ENCODE results near the gene ADAMTS6.

ADAMTS6 gene

GRCh38 chr5:65113771-65114170, 367.9 kb downstream of the ADAMTS6 start:
- no peaks in the 10 kb centered on the region for H3K27me3 ChIP-seq (replicated peaks)
- H3K4me3 ChIP-seq (ENCODE audit: low read depth, low read length): no peak overlapping the region
- in situ Hi-C loops (cut with HindIII; ENCODE audit: low pct_ligation_motif_present, low sequenced_read_pairs): no loop called here
- no peaks in the 10 kb centered on the region for H3K36me3 ChIP-seq (replicated peaks)
- DNase-seq: no peak
- TF ChIP-seq, protein P1, sequence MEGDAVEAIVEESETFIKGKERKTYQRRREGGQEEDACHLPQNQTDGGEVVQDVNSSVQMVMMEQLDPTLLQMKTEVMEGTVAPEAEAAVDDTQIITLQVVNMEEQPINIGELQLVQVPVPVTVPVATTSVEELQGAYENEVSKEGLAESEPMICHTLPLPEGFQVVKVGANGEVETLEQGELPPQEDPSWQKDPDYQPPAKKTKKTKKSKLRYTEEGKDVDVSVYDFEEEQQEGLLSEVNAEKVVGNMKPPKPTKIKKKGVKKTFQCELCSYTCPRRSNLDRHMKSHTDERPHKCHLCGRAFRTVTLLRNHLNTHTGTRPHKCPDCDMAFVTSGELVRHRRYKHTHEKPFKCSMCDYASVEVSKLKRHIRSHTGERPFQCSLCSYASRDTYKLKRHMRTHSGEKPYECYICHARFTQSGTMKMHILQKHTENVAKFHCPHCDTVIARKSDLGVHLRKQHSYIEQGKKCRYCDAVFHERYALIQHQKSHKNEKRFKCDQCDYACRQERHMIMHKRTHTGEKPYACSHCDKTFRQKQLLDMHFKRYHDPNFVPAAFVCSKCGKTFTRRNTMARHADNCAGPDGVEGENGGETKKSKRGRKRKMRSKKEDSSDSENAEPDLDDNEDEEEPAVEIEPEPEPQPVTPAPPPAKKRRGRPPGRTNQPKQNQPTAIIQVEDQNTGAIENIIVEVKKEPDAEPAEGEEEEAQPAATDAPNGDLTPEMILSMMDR (IDR thresholded peaks at IDR 0.05; ENCODE audit: low read depth, low read length, missing control alignments): no peak
- no peak overlapping the region for H3K27ac ChIP-seq

GRCh38 chr5:65111961-65112658, 369.6 kb downstream of the ADAMTS6 start:
- no peak overlapping the region for H3K4me3 ChIP-seq (ENCODE audit: low read depth, low read length)
- H3K27me3 ChIP-seq (replicated peaks): no peaks in the 10 kb centered on the region
- DNase-seq: no peak
- in situ Hi-C loops (cut with HindIII; ENCODE audit: low pct_ligation_motif_present, low sequenced_read_pairs): no loop called here
- TF ChIP-seq, protein P1 (IDR thresholded peaks at IDR 0.05; ENCODE audit: low read depth, low read length, missing control alignments): no peak
- no peaks in the 10 kb centered on the region for H3K36me3 ChIP-seq (replicated peaks)
- no peak overlapping the region for H3K27ac ChIP-seq

- in situ Hi-C loops (cut with HindIII; ENCODE audit: low pct_ligation_motif_present, low sequenced_read_pairs): no loop called here
- TF ChIP-seq, protein P1 (IDR thresholded peaks at IDR 0.05; ENCODE audit: low read depth, low read length, missing control alignments): no peak
- Histone ChIP-seq H3K27ac (no peak overlapping the region), H3K27me3 (replicated peaks) (no peaks in the 10 kb centered on the region), H3K36me3 (replicated peaks) (no peaks in the 10 kb centered on the region), H3K4me3 (ENCODE audit: low read depth, low read length) (no peak overlapping the region)
- DNase-seq: peak; percentile 5
Measured at GRCh38 chr5:65108786-65109743, 372.7 kb downstream of the ADAMTS6 start.

GRCh38 chr5:65105301-65105700, 376.4 kb downstream of the ADAMTS6 start:
- no peak for DNase-seq
- in situ Hi-C loops (cut with HindIII; ENCODE audit: low pct_ligation_motif_present, low sequenced_read_pairs): no loop called here
- H3K27me3 ChIP-seq (replicated peaks): no peaks in the 10 kb centered on the region
- H3K36me3 ChIP-seq (replicated peaks): no peaks in the 10 kb centered on the region
- TF ChIP-seq, protein P1 (IDR thresholded peaks at IDR 0.05; ENCODE audit: low read depth, low read length, missing control alignments): no peak
- no peak overlapping the region for H3K27ac ChIP-seq
- H3K4me3 ChIP-seq (ENCODE audit: low read depth, low read length): no peak overlapping the region

DNA sequence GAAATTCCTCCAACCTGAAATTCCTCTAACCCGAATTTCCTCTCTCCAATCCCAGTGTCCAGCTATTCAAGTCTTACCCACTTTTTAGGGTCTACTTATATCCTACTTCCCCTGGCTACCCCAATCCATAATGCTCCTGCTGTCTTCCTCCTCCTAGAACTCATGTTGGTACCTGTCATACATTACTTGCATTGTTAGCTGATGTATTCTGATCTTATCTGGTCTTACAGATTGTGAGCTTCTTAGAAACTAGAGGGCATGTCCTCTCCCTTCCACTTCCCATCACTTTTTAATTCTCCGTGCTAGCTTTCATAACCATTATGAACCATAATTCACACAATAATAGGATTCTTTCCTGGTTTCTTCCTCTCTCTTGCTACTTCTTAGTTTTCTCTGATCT, 376.9 kb downstream of the ADAMTS6 start:
- H3K4me3 ChIP-seq (ENCODE audit: low read depth, low read length): no peak overlapping the region
- no peaks in the 10 kb centered on the region for H3K36me3 ChIP-seq (replicated peaks)
- H3K27ac ChIP-seq: no peak overlapping the region
- no peak for DNase-seq
- TF ChIP-seq, protein P1 (IDR thresholded peaks at IDR 0.05; ENCODE audit: low read depth, low read length, missing control alignments): no peak
- in situ Hi-C loops (cut with HindIII; ENCODE audit: low pct_ligation_motif_present, low sequenced_read_pairs): no loop called here
- no peaks in the 10 kb centered on the region for H3K27me3 ChIP-seq (replicated peaks)

All from brain microvascular endothelial cell (primary cell).